Subcutaneous preadipocyte (primary cell): ENCODE measurements around the gene SLC25A25. TPM values are rescaled to one million over a fixed set of nuclear protein-coding genes. Genes with fewer than 3 reads are reported as not detected.

Experiments
- total RNA-seq: library from RNA; depleted of rRNA; stranded (reverse); fragments of >200 nt; gene quantifications from 2 replicates; pipeline ENCODE4 v1.2.3, GENCODE V29; 2012

The SLC25A25 gene
- total RNA-seq = 12.9 and 17.4 TPM in 2 replicates

DNA sequence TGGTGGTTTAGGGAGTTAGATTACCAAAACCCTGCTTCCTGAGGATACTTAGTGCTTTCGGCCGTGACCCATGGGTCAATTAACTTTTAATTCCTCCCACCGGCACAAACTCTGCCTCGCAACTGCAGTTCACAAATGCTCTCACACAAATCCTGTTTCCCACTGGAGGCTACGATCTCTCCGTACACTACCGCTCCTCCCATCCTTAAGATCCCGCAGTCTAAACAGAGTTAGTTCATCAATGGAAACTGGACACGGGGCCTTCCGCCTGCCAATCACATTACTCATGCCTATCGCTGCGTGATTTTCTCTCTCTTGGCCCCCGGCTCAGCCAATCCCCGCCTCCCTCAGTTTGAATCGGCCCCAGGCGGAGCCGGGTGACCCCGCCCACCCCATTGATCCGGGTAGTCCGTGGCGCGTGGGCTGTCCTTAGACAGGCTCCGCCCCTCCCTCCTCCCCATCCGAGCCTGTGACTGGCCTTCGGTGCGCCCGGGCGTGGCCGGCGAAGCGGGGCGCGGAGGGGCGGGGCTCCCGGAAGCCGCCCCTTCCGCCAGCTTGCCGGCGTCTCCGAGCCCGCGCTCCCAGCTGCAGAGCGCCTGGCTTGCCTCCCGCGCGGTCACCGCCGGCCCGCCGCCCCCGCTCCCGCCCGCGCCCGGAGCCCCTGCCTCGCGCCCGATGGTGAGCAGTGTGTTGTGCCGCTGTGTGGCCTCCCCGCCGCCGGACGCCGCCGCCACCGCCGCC, at the start of gene SLC25A25:
Gene SLC25A25, plus strand, starts transcription at position 588 of the 741 bp plus-strand sequence. Its CDS starts 88 bp downstream, at position 676.

DNA sequence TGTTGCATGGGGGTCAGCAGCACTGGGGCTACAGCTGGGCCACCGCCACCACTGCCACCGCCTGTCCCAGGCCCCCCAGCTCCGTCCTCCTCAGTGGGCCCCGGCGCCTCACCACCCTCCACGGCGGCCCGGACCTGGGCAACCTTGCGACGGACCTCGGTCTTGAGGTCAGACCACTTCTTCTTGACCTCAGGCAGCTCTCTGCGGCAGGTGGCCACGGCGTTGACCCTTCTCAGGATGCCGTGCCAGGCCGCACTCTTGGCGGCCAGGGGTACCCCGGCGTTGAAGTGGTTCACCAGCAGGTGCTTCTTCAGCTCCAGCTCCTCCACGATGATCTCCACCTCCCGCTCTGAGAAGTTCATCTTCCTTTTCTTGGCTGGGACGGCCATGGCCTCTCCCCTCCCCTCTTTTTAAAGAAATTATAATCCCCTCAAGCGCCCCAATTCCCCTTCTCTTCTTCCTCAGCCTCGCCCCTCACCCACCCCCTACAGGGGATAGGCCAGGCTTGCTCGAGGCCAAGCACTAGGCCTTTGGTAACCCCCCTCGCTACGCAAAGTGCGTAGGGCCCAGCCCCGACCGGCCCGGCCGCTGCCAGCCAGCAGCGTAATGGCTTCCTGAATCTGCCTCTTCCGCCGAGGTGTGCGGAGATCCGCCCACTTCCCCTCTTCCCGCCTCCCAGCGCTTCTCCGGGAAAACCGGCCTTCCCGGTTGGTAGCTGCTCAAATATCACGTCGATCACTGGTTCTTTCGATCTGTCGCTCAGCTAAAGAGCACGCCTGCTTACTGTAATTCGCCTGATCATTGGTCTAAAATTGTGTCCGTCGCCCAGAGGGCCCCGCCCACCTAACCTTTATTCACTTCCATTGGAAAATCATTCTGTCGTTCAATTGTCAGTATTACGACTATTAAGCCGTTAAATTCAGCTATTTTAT, 1.1 kb upstream of the SLC25A25 start, which contains the start of gene NAIF1:
Gene NAIF1, minus strand, starts transcription at position 608 of the 932 bp plus-strand sequence. Its CDS starts 219 bp downstream, at position 389.

DNA sequence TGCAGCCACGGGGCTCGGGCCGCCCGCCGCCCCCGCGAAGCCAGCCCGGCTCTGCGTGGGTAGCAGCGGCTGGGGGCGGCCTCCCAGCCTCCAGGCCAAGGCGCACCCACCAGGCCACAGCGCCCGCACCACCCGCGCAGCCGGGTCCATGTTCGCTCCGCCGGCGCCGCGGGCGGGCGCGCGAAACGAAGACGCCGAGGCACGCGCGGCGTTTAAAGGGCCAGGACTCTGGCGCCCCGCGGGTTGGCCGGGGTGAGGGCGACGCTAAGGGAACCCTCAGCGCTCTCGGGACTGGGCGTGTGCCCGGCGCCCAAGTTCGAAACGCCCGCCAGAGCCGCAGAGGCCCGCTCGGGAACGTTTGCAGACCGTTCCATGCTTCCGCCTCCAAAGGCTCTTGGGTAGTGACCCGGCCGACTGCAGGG, 59.5 kb downstream of the SLC25A25 start, which contains the start of gene PTGES2:
Gene PTGES2, minus strand, starts transcription at position 162 of the 422 bp plus-strand sequence. Its CDS starts 12 bp downstream, at position 150.

GRCh38 chr9:128149001-128149701, 81.1 kb downstream of the SLC25A25 start, which contains the start of gene LCN2:
Gene LCN2 (plus strand): TSS chr9:128149453. CDS start chr9:128149526, 73 bp downstream.

Other genes with a start within 250 kb of the SLC25A25 start
- 31.6 and 40.7 TPM in 2 replicates for gene ENG, start 213.6 kb upstream of the SLC25A25 start, total RNA-seq
- 35.4 and 38.9 TPM in 2 replicates for gene AK1, start 190.6 kb upstream of the SLC25A25 start, total RNA-seq
- gene ST6GALNAC6, start 168.6 kb upstream of the SLC25A25 start, total RNA-seq = 41.8 and 44.1 TPM in 2 replicates
- gene ST6GALNAC4, start 151.2 kb upstream of the SLC25A25 start, total RNA-seq = 69.1 and 74.1 TPM in 2 replicates
- 2.5 and 5.5 TPM in 2 replicates for gene PIP5KL1, start 137.5 kb upstream of the SLC25A25 start, total RNA-seq
- gene DPM2, start 130.4 kb upstream of the SLC25A25 start, total RNA-seq = 18.7 and 18.8 TPM in 2 replicates
- 10.8 and 13.6 TPM in 2 replicates for gene EEIG1, start 87.2 kb upstream of the SLC25A25 start, total RNA-seq
- 7.3 and 8.2 TPM in 2 replicates for gene NAIF1, start 912 bp upstream of the SLC25A25 start, total RNA-seq
- gene PTGES2, start 59.5 kb downstream of the SLC25A25 start, total RNA-seq = 57.1 and 61.7 TPM in 2 replicates
- not detected in 2 replicates for gene LCN2, start 81.2 kb downstream of the SLC25A25 start, total RNA-seq
- 19.9 and 26.1 TPM in 2 replicates for gene BBLN, start 92.0 kb downstream of the SLC25A25 start, total RNA-seq
- 37.1 and 40.1 TPM in 2 replicates for gene CIZ1, start 123.3 kb downstream of the SLC25A25 start, total RNA-seq
- gene DNM1, start 135.1 kb downstream of the SLC25A25 start, total RNA-seq = 23.1 and 45.6 TPM in 2 replicates
- gene GOLGA2, start 207.8 kb downstream of the SLC25A25 start, total RNA-seq = 61.4 and 70.2 TPM in 2 replicates
- gene SWI5, start 208.0 kb downstream of the SLC25A25 start, total RNA-seq = 19.5 and 23.1 TPM in 2 replicates